GM10847 (cell line): ENCODE results near the gene LDB3.

Experiments
- POLR2A ChIP-seq: IDR thresholded peaks from 2 replicates; pipeline ENCODE4 v1.6.1; 2011; ENCODE audit not compliant: insufficient read length; ENCODE audit errors: extremely low read depth

Gene LDB3

DNA sequence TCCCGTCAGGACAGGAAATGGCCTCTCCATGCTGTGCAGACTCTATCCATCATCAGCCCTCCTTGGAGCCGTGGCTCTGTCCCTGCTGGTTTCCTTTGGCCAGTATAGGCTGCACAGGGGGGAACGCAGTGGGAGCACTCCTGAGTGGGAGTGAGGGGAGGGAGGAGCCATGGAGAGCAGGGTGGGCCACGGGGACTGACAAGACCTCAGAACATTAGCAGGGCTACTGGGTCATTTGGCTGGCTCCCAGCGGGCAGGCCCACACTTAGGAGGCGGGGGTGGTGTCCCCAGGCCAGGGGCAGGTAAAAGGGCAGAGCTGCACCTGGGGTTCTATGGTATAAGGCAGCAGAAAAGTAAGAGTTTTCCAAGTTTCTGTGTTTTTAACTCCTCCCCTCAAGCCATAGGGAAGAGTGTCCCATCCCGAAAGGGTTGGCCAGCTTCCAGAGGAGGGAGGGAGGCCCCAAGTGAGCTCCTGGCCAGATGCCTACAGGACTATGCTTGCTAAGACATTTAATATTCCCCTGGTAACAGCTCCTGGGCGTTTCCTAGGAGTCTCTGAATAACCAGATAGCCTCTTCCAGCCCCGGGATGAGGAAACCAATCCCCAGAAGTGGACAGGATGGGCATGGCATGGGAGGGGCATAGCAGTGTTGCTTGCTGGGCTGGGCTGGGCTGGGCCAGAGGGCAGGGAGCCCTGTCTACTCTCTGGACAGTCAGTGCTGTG is 19.4 kb upstream of the LDB3 start:
- no peak for TF ChIP-seq POLR2A

DNA sequence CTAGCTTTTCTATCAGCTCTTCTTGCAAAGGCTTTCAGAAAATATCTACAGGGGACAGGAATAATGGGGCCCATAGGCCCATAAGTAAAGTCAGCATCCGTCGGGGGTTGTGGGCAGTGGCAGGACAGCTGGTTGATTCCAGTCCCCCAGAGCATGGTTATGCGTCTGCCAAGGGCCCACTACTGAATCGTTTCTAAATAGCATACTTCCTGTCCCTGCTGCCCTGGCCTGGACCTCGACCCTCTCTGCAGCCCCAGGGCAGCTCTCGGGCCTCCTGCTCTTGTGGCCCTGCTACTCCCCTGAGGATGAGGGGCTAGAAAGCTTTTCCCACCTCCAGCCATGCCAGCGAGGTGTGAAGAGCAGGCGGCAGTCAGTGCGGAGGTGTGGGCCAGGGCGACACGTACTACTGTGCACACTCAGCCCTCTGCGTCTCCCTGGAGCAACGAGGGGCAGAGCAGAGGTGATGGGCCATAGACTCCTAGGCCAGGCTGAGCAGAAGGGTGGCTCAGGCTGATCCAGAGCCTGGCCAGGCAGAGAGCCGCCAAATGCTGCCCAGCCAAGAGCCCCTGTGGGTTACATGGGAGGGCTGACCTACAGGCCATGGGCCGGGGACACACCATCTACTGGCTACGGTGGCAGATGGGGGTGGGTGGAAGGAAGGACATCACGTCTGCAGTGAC is 18.7 kb upstream of the LDB3 start:
- no peak for TF ChIP-seq POLR2A

DNA sequence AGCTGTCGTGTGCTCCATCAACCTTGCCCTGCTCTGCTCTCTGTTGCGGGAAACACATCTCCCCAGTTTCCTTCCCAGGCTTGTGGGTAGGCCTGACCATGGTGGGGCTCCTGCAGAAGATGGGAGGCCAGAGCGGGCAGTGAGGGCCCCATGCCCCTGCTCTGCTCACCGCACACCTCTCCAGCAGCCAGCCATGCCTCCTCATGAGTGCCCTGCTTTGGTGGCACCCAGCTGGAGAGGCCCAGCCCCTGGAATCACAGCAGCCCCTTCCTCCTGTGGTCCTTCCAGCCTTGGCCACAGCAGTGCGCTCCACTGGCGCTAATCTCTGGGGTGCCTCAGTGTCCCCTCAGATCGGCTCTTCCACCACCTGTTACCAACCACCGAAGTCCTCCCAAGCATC is 18.2 kb upstream of the LDB3 start:
- TF ChIP-seq POLR2A = no peak

DNA sequence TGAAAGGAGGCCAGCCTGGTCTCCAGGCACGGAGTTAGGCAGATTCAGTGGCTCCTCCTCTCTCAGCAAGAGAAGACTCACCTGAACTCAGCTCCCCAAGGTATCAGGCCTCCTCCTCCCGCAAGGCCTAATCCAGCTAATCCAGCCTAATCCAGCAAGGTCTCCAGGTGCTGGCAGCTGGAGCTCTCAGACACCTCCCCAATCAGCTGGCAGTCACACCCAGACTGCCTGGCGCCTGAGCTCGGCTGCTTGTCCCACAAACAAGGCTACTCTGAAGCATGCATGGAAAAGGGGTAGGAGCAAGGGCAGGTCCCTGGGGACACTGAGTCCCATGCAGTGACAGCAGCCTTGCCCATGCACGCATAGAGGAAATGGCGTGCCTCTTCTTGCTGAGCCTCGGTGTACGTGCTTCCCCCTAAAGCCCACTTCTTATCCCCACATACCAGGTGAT is 17.3 kb upstream of the LDB3 start:
- TF ChIP-seq POLR2A = no peak

- TF ChIP-seq POLR2A = no peak
Measured at GRCh38 chr10:86651631-86652331, 16.5 kb upstream of the LDB3 start.

- no peak for TF ChIP-seq POLR2A
Measured at GRCh38 chr10:86652361-86653202, 15.7 kb upstream of the LDB3 start.

- no peak for TF ChIP-seq POLR2A
Measured at GRCh38 chr10:86653379-86653778, 14.9 kb upstream of the LDB3 start.

DNA sequence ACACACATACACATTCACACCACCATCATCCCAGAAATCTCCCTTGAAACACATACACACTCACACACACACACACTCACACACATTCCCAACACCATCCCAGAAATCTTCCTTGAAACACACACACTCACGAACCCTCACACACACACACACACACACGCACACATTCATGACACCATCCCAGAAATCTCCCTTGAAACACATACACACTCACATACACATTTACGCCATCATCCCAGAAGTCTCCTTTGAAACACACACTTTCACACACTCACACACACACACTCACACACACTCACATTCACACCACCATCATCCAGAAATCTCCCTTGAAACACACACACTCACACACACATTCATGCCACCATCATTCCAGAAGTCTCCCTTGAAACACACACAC is 14.3 kb upstream of the LDB3 start:
- no peak for TF ChIP-seq POLR2A

GRCh38 chr10:86654411-86655172 is 13.7 kb upstream of the LDB3 start, which contains the start of gene OPN4:
TSS of gene OPN4 (plus strand) at chr10:86654547. CDS start at chr10:86654784, 237 bp downstream.
- TF ChIP-seq POLR2A = no peak

GRCh38 chr10:86655173-86655540 is 13.2 kb upstream of the LDB3 start:
- TF ChIP-seq POLR2A = no peak

GRCh38 chr10:86655596-86655995 is 12.7 kb upstream of the LDB3 start:
- TF ChIP-seq POLR2A = no peak

- TF ChIP-seq POLR2A = no peak
Measured at GRCh38 chr10:86657011-86657395, 11.3 kb upstream of the LDB3 start.

GRCh38 chr10:86657396-86658011 is 10.8 kb upstream of the LDB3 start:
- TF ChIP-seq POLR2A = no peak

DNA sequence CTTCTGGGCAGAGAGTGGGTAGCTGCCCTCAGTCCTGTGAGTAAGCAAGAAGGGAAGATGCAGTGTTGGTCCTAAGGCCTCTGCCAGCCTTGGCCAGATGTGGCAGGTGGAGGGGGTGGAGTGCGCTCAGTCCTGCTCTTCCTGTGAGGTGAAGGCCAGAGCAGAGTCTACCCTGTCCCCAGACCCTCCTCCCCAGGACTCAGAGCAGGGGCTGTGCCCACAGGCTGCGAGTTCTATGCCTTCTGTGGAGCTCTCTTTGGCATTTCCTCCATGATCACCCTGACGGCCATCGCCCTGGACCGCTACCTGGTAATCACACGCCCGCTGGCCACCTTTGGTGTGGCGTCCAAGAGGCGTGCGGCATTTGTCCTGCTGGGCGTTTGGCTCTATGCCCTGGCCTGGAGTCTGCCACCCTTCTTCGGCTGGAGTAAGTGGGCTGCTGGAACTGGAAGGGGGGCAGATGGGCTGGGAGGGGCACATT is 10.0 kb upstream of the LDB3 start:
- no peak for TF ChIP-seq POLR2A

- no peak for TF ChIP-seq POLR2A
Measured at GRCh38 chr10:86658751-86659150, 9.6 kb upstream of the LDB3 start.
